Brain microvascular endothelial cell (primary cell): ENCODE data around the gene SBF1.
A peak's percentile ranks its signal among the peaks of the same experiment; 100 is the strongest.

ENCODE experiments used
- DNase-seq: peaks from one replicate; pipeline ENCODE4 v3.0.0-alpha.2; 2020
- H3K27ac ChIP-seq: fragments of 250-450 bp; sonication (Bioruptor Pico); 2 replicates; pipeline ENCODE4 v1.5.1; 2020; ENCODE audit warnings: mild to moderate bottlenecking, moderate library complexity
- H3K27me3 ChIP-seq: fragments of 250-450 bp; sonication (Bioruptor Pico); replicated peaks from 2 replicates; pipeline ENCODE4 v1.5.1; 2020; ENCODE audit warnings: mild to moderate bottlenecking
- H3K36me3 ChIP-seq: fragments of 250-450 bp; sonication (Bioruptor Pico); replicated peaks from 2 replicates; pipeline ENCODE4 v1.5.1; 2020; ENCODE audit warnings: mild to moderate bottlenecking
- H3K4me3 ChIP-seq: 2 replicates; pipeline ENCODE4 v1.5.1; 2011; ENCODE audit warnings: low read depth, mild to moderate bottlenecking, control low read depth, low read length, moderate library complexity
- CTCF ChIP-seq: IDR thresholded peaks from 2 replicates; pipeline ENCODE4 v1.5.1; 2011; ENCODE audit warnings: low read depth, mild to moderate bottlenecking, moderate library complexity, low read length, control low read depth, inconsistent platforms; ENCODE audit errors: missing control alignments
- in situ Hi-C: cut with HindIII; loops from 2 replicates; pipeline ENCODE4 v1.10.0; 2017; ENCODE audit warnings: low sequenced_read_pairs, low pct_ligation_motif_present

The SBF1 gene

GRCh38 chr22:50481045-50481439 lies 6.2 kb upstream of the SBF1 start:
- peaks cover 11% of the 10 kb centered on the region for H3K27me3 ChIP-seq
- H3K36me3 ChIP-seq = no peaks in the 10 kb centered on the region
- no peak for TF ChIP-seq CTCF
- in situ Hi-C loops = no loop called here
- no peak for DNase-seq
- no peak overlapping the region for H3K4me3 ChIP-seq
- no peak overlapping the region for H3K27ac ChIP-seq

- no peak for TF ChIP-seq CTCF
- Histone ChIP-seq H3K27me3 (peaks cover 11% of the 10 kb centered on the region), H3K27ac (no peak overlapping the region), H3K36me3 (no peaks in the 10 kb centered on the region), H3K4me3 (no peak overlapping the region)
- no peak for DNase-seq
- in situ Hi-C loops = no loop called here
These were observed 4.9 kb upstream of the SBF1 start for GRCh38 chr22:50479721-50480120.

GRCh38 chr22:50477923-50478322 lies 3.1 kb upstream of the SBF1 start:
- no peak overlapping the region for H3K27ac ChIP-seq
- TF ChIP-seq CTCF = no peak
- peaks cover 11% of the 10 kb centered on the region for H3K27me3 ChIP-seq
- no peaks in the 10 kb centered on the region for H3K36me3 ChIP-seq
- H3K4me3 ChIP-seq = no peak overlapping the region
- no peak for DNase-seq
- in situ Hi-C loops = no loop called here

- in situ Hi-C loops = no loop called here
- no peak for DNase-seq
- Histone ChIP-seq H3K27me3 (peaks cover 11% of the 10 kb centered on the region), H3K27ac (no peak overlapping the region), H3K36me3 (no peaks in the 10 kb centered on the region), H3K4me3 (no peak overlapping the region)
- TF ChIP-seq CTCF = no peak
These were observed 2.0 kb upstream of the SBF1 start for GRCh38 chr22:50476868-50477267.

- H3K27me3 ChIP-seq = peaks cover 5% of the 10 kb centered on the region
- H3K27ac ChIP-seq = no peak overlapping the region
- no peak for DNase-seq
- in situ Hi-C loops = no loop called here
- H3K4me3 ChIP-seq = no peak overlapping the region
- TF ChIP-seq CTCF = no peak
- no peaks in the 10 kb centered on the region for H3K36me3 ChIP-seq
These were observed 792 bp upstream of the SBF1 start for GRCh38 chr22:50475652-50476002.

- peak overlapping the region; percentile 29 for H3K27ac ChIP-seq
- H3K27me3 ChIP-seq = no peaks in the 10 kb centered on the region
- in situ Hi-C loops = no loop called here
- peak overlapping the region; percentile 62 for H3K4me3 ChIP-seq
- peak; percentile 55 for DNase-seq
- no peaks in the 10 kb centered on the region for H3K36me3 ChIP-seq
- TF ChIP-seq CTCF = no peak
These were observed 772 bp downstream of the SBF1 start for GRCh38 chr22:50473855-50474671.
